ENCODE measurements around the gene ARHGAP31.

Gene ARHGAP31

GRCh38 chr3:119395923-119396358 is 101.8 kb downstream of the ARHGAP31 start:
- H3K27me3 Mint-ChIP-seq: no peaks in the 10 kb centered on the region
- no peak overlapping the region for H3K4me3 Mint-ChIP-seq
- peaks cover 8% of the 10 kb centered on the region for H3K4me1 Mint-ChIP-seq (ENCODE audit: low read depth)
- H3K9me3 Mint-ChIP-seq: no peaks in the 10 kb centered on the region
- peaks cover 58% of the 10 kb centered on the region for H3K36me3 Mint-ChIP-seq (ENCODE audit: low read depth)
- H3K27ac Mint-ChIP-seq: no peak overlapping the region

- Mint-ChIP-seq H3K4me3 (no peak overlapping the region), H3K4me1 (ENCODE audit: low read depth) (peaks cover 13% of the 10 kb centered on the region), H3K27ac (no peak overlapping the region), H3K36me3 (ENCODE audit: low read depth) (peaks cover 59% of the 10 kb centered on the region), H3K9me3 (no peaks in the 10 kb centered on the region), H3K27me3 (no peaks in the 10 kb centered on the region)
Measured at GRCh38 chr3:119396870-119397269, 102.7 kb downstream of the ARHGAP31 start.

GRCh38 chr3:119400466-119400865 is 106.3 kb downstream of the ARHGAP31 start:
- Mint-ChIP-seq H3K27me3 (no peaks in the 10 kb centered on the region), H3K27ac (no peak overlapping the region), H3K4me3 (no peak overlapping the region), H3K4me1 (ENCODE audit: low read depth) (peaks cover 13% of the 10 kb centered on the region), H3K9me3 (no peaks in the 10 kb centered on the region), H3K36me3 (ENCODE audit: low read depth) (peaks cover 50% of the 10 kb centered on the region)

DNA sequence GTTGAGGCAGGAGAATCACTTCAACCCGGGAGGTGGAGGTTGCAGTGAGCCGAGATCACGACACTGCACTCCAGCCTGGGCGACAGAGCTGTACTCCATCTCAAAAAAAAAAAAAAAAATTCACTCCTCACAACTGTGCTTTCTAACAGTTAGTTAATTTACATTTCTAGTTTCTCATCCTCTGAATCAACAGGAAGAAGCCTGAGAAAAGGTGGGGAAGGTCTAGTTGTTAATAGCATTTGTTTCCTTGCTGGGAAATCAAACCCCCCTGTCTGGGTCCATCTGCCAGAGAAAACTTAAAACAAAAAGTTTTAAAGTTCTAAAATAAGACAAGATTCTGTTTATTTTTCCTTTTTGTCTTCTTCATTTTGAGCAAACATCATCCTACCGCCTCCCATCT is 106.9 kb downstream of the ARHGAP31 start:
- Mint-ChIP-seq H3K9me3 (no peaks in the 10 kb centered on the region), H3K36me3 (ENCODE audit: low read depth) (peaks cover 52% of the 10 kb centered on the region), H3K27me3 (no peaks in the 10 kb centered on the region), H3K4me1 (ENCODE audit: low read depth) (peaks cover 7% of the 10 kb centered on the region), H3K27ac (no peak overlapping the region), H3K4me3 (no peak overlapping the region)

- Mint-ChIP-seq H3K4me1 (ENCODE audit: low read depth) (peaks cover 6% of the 10 kb centered on the region), H3K36me3 (ENCODE audit: low read depth) (peaks cover 45% of the 10 kb centered on the region), H3K27ac (no peak overlapping the region), H3K27me3 (no peaks in the 10 kb centered on the region), H3K9me3 (no peaks in the 10 kb centered on the region), H3K4me3 (no peak overlapping the region)
Measured at GRCh38 chr3:119401503-119402440, 107.6 kb downstream of the ARHGAP31 start.

DNA sequence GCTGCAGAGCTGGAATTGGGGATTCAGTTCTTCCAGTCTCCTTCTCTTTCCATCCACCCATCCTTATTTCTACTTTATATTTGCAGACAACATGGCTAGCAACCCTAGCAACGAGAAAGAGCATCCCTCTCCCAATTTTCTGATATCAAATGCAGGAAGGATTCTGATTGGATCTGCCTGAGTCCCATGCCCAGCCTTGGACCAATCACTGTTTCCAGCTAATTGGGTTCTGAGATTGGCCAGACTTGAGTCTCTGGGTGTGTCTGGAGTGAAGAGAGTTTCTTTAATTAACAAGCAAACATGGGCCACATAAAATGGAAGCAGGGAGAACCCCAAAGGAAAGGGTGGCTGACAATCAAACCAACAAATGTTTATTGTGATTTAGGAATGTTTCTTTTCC is 108.6 kb downstream of the ARHGAP31 start:
- Mint-ChIP-seq H3K36me3 (ENCODE audit: low read depth) (peaks cover 49% of the 10 kb centered on the region), H3K4me3 (no peak overlapping the region), H3K4me1 (ENCODE audit: low read depth) (peaks cover 6% of the 10 kb centered on the region), H3K27me3 (no peaks in the 10 kb centered on the region), H3K27ac (no peak overlapping the region), H3K9me3 (no peaks in the 10 kb centered on the region)

GRCh38 chr3:119403201-119403600 is 109.0 kb downstream of the ARHGAP31 start:
- no peak overlapping the region for H3K4me3 Mint-ChIP-seq
- no peaks in the 10 kb centered on the region for H3K27me3 Mint-ChIP-seq
- peaks cover 6% of the 10 kb centered on the region for H3K4me1 Mint-ChIP-seq (ENCODE audit: low read depth)
- no peak overlapping the region for H3K27ac Mint-ChIP-seq
- no peaks in the 10 kb centered on the region for H3K9me3 Mint-ChIP-seq
- peaks cover 49% of the 10 kb centered on the region for H3K36me3 Mint-ChIP-seq (ENCODE audit: low read depth)

- peaks cover 51% of the 10 kb centered on the region for H3K36me3 Mint-ChIP-seq (ENCODE audit: low read depth)
- no peaks in the 10 kb centered on the region for H3K9me3 Mint-ChIP-seq
- H3K4me1 Mint-ChIP-seq (ENCODE audit: low read depth): peaks cover 6% of the 10 kb centered on the region
- no peak overlapping the region for H3K27ac Mint-ChIP-seq
- H3K27me3 Mint-ChIP-seq: no peaks in the 10 kb centered on the region
- no peak overlapping the region for H3K4me3 Mint-ChIP-seq
Measured at GRCh38 chr3:119405315-119405714, 111.1 kb downstream of the ARHGAP31 start.

- Mint-ChIP-seq H3K27me3 (no peaks in the 10 kb centered on the region), H3K4me1 (ENCODE audit: low read depth) (no peaks in the 10 kb centered on the region), H3K27ac (no peak overlapping the region), H3K9me3 (no peaks in the 10 kb centered on the region), H3K4me3 (no peak overlapping the region), H3K36me3 (ENCODE audit: low read depth) (peaks cover 49% of the 10 kb centered on the region)
Measured at GRCh38 chr3:119408243-119408950, 114.2 kb downstream of the ARHGAP31 start.

GRCh38 chr3:119409844-119410243 is 115.7 kb downstream of the ARHGAP31 start:
- Mint-ChIP-seq H3K4me1 (ENCODE audit: low read depth) (no peaks in the 10 kb centered on the region), H3K36me3 (ENCODE audit: low read depth) (peaks cover 45% of the 10 kb centered on the region), H3K9me3 (no peaks in the 10 kb centered on the region), H3K4me3 (no peak overlapping the region), H3K27ac (no peak overlapping the region), H3K27me3 (no peaks in the 10 kb centered on the region)

DNA sequence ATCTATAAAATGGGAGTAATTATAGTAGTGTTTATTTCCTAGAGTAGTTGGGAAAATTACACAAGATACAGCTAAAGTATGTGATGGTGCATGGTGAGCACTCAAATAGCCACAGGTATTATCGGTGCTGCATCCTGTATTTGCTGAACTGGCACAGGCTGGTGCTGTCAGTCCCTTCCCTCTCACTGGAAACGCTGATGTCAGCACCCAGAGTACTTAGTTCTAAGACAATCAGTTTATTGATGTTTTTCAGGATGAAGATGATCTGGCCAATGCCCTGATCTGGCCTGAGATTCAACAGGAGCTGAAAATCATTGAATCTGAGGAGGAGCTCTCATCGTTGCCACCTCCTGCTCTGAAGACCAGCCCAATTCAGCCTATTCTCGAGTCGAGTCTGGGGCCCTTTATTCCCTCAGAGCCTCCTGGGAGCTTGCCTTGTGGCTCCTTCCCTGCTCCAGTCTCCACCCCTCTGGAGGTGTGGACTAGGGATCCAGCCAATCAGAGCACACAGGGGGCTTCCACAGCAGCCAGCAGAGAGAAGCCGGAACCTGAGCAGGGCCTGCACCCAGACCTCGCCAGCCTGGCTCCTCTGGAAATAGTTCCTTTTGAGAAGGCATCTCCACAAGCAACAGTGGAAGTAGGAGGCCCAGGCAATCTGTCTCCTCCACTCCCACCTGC is 119.6 kb downstream of the ARHGAP31 start:
- H3K36me3 Mint-ChIP-seq (ENCODE audit: low read depth): peaks cover 54% of the 10 kb centered on the region
- no peaks in the 10 kb centered on the region for H3K9me3 Mint-ChIP-seq
- H3K27me3 Mint-ChIP-seq: no peaks in the 10 kb centered on the region
- H3K4me1 Mint-ChIP-seq (ENCODE audit: low read depth): no peaks in the 10 kb centered on the region
- no peak overlapping the region for H3K27ac Mint-ChIP-seq
- H3K4me3 Mint-ChIP-seq: no peak overlapping the region

DNA sequence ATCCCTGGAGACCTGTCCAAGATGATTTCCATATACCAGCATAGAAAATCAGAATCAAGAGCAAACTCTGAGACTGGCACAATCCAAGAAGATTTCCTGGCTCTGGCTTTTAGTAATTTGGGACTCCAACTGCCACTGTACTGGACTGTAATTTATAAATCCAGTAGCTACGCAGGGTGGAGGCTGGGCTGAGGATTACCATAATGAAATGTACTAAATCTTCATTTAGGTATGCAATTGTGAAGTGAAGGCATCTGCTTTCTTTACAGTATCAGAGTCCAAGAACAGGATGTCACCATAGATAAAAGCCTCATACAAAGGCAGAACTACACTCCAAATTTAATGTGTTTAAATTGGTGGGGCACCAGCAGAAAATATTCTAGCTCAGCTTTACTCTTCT is 122.7 kb downstream of the ARHGAP31 start:
- Mint-ChIP-seq H3K9me3 (no peaks in the 10 kb centered on the region), H3K27me3 (no peaks in the 10 kb centered on the region), H3K4me3 (no peak overlapping the region), H3K36me3 (ENCODE audit: low read depth) (peaks cover 25% of the 10 kb centered on the region), H3K4me1 (ENCODE audit: low read depth) (no peaks in the 10 kb centered on the region), H3K27ac (no peak overlapping the region)

GRCh38 chr3:119417771-119418512 is 123.8 kb downstream of the ARHGAP31 start:
- H3K36me3 Mint-ChIP-seq (ENCODE audit: low read depth): peaks cover 23% of the 10 kb centered on the region
- no peaks in the 10 kb centered on the region for H3K4me1 Mint-ChIP-seq (ENCODE audit: low read depth)
- H3K27me3 Mint-ChIP-seq: no peaks in the 10 kb centered on the region
- no peak overlapping the region for H3K4me3 Mint-ChIP-seq
- no peaks in the 10 kb centered on the region for H3K9me3 Mint-ChIP-seq
- H3K27ac Mint-ChIP-seq: no peak overlapping the region

GRCh38 chr3:119418641-119419040 is 124.5 kb downstream of the ARHGAP31 start:
- Mint-ChIP-seq H3K27ac (no peak overlapping the region), H3K4me3 (no peak overlapping the region), H3K9me3 (no peaks in the 10 kb centered on the region), H3K36me3 (ENCODE audit: low read depth) (peaks cover 23% of the 10 kb centered on the region), H3K27me3 (no peaks in the 10 kb centered on the region), H3K4me1 (ENCODE audit: low read depth) (no peaks in the 10 kb centered on the region)
